Activated T-cell treated with anti-CD3 and anti-CD28 coated beads, Interleukin-2, amount 50 U/mL, for 1 hour (primary cell): ENCODE data around the gene SNRNP27.
"Not testable (repeated sequence)": the region's sequence is repeated elsewhere in the genome, so short reads cannot be mapped to it uniquely, and the experiment has no call there.

ENCODE experiments used
- DNase-seq: peaks from one replicate; pipeline ENCODE4 v3.0.0-alpha.2; 2020

SNRNP27 gene

DNA sequence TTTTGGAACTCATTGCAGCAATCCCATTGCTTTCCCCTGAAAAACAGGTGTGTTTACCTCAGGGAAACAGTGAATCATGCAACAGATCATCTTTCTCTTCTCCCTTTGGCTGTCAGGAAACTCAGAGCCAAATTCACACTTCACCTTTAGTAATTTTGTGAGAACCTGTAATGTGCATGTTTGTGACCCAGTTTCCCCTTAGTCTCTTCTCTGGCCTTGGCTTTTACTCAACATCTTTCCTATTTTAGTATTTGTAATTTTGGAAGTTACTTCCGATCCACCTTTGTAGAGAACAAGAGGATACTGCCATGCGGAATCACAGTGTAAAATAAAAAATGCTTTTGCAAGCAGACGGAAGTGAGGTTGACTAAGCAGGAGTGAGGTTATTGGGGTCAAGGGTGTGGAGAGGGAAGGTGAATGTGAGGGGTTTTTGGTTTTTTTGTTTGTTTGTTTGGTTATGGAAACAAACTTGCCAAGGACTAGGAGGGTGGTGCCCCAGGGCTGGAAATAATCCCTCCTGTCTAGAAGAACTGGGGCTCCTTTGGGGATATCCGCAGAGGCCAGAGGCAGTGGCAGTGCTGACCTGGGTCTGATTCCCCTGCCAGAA, 53.7 kb downstream of the SNRNP27 start:
- no peak for DNase-seq

- no peak for DNase-seq
Measured at GRCh38 chr2:69948032-69948962, 54.5 kb downstream of the SNRNP27 start.

- no peak for DNase-seq
Measured at GRCh38 chr2:69948963-69949645, 55.3 kb downstream of the SNRNP27 start.

GRCh38 chr2:69950241-69950640, 56.5 kb downstream of the SNRNP27 start:
- no peak for DNase-seq

DNA sequence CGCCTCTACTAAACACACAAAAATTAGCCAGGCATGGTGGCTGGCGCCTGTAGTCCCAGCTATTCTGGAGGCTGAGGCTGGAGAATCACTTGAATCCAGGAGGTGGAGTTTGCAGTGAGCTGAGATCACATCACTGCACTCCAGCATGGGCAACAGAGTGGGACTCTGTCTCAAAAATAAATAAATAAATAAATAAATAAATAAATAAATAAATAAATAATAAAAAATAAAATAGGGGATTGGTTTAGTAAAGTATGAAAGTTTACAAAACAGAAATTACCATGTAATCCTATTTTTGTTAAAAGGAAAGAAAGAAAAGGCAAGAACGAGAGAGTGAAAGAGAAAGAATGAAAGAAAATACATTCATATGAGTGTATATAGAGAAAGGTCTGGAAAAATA, 56.9 kb downstream of the SNRNP27 start:
- DNase-seq: not testable (repeated sequence)

GRCh38 chr2:69952336-69953115, 58.8 kb downstream of the SNRNP27 start:
- no peak for DNase-seq

- no peak for DNase-seq
Measured at GRCh38 chr2:69954084-69954483, 60.3 kb downstream of the SNRNP27 start.
